ENCODE results near the gene TIGD1.

GRCh38 chr2:232519581-232520438 lies 30.5 kb downstream of the TIGD1 start, which contains the start of gene PRSS56:
- TF ChIP-seq CTCF (IDR thresholded peaks at IDR 0.05; ENCODE audit: low read depth, low read length) (no peak), EZH2phosphoT487 (IDR thresholded peaks at IDR 0.05; ENCODE audit: low read depth) (no peak)
